Measurements from ENCODE around the gene APELA. TPM values are rescaled to one million over a fixed set of nuclear protein-coding genes. Genes with fewer than 3 reads are reported as not detected.
"Not testable (repeated sequence)": the region's sequence is repeated elsewhere in the genome, so short reads cannot be mapped to it uniquely, and the experiment has no call there.

APELA gene
- total RNA-seq, 2 donors from 2014 or later = not detected

DNA sequence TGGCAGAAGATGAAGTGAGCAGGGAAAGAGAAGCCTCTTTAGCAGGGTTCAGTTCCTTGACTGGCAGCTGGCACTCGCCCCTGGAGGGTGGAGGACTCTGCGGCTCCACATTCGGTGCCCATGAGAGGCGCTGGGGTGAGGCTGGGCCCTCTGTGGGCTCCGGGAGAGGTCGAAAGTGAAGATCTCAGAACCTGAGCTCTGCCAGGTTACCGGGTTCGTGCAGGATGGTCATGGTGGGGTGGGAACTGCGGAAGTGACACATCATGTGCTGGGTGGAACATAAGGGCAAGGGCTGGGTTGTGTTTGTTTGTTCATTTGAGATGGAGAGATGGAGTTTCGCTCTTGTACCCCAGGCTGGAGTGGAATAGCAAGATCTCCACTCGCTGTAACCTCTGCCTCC lies 56.3 kb downstream of the APELA start:
- Mint-ChIP-seq H3K9me3 (no peaks in the 10 kb centered on the region), H3K36me3 (ENCODE audit: insufficient read depth in 2 of 2) (no peaks in the 10 kb centered on the region), H3K4me1 (ENCODE audit: low read depth) (no peaks in the 10 kb centered on the region), H3K27ac (no peak overlapping the region), H3K27me3 (ENCODE audit: low read depth) (peaks cover 6% of the 10 kb centered on the region), H3K4me3 (no peak overlapping the region)
- no peak for ATAC-seq (replicated peaks in 1 of 2)
- no peak for DNase-seq

DNA sequence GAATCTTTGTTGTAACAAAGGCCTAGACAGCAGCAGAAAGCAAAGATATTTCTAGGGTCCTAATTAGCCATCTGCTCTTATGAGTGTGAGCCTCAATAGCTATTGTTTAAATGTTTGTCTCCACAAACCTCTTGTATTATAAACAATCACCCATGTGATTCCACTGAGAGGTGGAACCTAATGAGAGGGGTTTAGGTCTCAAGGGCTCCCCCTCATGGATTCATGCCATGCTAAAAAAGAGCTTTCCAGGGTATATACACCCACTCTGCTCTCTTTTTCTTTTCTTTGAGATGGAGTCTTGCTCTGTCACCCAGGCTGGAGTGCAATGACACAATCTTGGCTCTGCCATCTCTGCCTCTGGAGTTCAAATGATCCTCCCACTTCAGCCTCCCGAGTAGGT lies 58.4 kb downstream of the APELA start:
- Mint-ChIP-seq H3K4me1 (ENCODE audit: low read depth) (no peaks in the 10 kb centered on the region), H3K27ac (no peak overlapping the region), H3K9me3 (no peaks in the 10 kb centered on the region), H3K4me3 (no peak overlapping the region), H3K36me3 (ENCODE audit: insufficient read depth in 2 of 2) (no peaks in the 10 kb centered on the region), H3K27me3 (ENCODE audit: low read depth) (peaks cover 6% of the 10 kb centered on the region)
- ATAC-seq (replicated peaks in 1 of 2) (no peak), DNase-seq (no peak)

DNA sequence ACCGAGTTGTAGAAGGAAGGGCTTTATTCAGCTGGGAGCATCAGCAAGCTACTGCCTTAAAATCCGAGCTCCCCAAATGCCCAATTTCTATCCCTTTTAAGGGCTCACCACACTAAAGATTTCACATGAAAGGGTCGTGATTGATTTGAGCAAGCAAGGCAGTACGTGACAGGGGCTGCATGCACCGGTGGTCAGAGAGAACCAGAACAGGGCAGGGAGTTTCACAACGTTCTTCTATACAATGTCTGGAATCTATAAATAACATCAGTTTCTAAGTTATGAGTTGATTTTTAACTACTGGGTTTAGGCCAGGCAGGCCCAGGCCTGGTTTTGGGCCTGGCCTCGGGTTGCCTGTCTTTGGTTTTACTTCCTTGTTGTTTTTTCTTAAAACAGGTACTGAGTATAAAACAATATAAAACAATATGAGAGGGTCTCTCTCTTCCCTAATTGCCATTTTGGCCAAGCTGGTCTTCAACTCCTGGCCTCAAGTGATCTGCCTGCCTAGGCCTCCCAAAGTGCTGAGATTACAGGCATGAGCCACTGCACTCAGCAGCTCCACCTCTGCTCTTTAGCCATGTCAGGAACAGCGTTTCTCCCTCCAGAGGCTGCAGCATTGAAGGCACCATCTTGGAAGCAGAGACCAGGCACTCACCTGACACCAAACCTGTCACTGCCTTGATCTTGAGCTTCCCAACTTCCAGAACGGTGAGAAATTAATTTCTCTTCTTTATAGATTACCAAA lies 59.1 kb downstream of the APELA start:
- H3K9me3 Mint-ChIP-seq; ATAC-seq (replicated peaks in 1 of 2); H3K4me1 Mint-ChIP-seq (ENCODE audit: low read depth); H3K36me3 Mint-ChIP-seq (ENCODE audit: insufficient read depth in 2 of 2); DNase-seq; H3K27ac Mint-ChIP-seq; H3K4me3 Mint-ChIP-seq; H3K27me3 Mint-ChIP-seq (ENCODE audit: low read depth): not testable (repeated sequence)

DNA sequence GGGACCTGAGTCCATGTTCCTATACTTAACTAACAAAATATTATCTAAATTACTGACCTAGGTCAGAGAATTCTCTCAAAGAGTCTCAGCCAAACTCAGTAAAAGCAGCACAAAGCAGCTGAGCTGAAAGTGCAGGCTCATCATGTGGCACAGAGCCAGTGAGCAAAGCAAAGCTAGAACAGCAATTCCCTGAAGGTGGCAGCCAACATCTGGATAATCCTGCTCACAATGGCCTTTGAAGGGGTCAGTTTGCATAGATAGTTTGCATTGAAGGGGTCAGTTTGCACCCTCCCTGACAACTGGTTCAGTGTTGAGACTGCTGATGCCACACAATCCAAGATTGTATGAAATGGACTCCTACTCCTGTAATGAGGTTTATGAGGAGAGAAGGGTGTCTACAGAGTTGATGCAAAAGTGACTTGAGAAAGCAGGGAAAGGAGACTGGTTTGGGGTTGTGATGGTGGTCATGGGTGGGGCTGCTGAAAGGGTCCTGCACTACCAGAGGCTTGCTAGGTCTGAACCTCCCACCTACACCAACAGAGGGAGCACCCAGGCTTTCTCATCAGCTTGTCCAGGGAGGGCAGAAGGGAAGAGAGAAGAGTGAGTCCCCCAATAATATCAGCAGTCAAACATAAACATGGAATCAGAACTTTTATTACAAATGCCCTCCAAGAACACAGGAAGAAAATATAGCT lies 60.7 kb downstream of the APELA start:
- Mint-ChIP-seq H3K4me3 (no peak overlapping the region), H3K9me3 (no peaks in the 10 kb centered on the region), H3K4me1 (ENCODE audit: low read depth) (no peaks in the 10 kb centered on the region), H3K27ac (no peak overlapping the region), H3K36me3 (ENCODE audit: insufficient read depth in 2 of 2) (no peaks in the 10 kb centered on the region), H3K27me3 (ENCODE audit: low read depth) (peaks cover 6% of the 10 kb centered on the region)
- ATAC-seq (replicated peaks in 1 of 2) (peak in 1 of 2 donors; percentile 25), DNase-seq (no peak)

DNA sequence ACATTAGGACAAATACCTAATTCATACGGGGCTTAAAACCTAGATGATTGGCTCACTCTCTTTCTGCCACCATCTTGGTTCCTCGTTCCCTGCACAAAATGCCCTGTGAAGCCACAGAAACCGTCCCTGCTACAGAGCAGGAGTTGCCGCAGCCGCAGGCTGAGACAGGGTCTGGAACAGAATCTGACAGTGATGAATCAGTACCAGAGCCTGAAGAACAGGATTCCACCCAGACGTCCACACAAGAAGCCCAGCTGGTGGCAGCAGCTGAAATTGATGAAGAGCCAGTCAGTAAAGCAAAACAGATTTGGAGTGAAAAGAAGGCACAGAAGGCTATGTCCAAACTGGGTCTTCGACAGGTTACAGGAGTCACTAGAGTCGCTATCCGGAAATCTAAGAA lies 66.2 kb downstream of the APELA start:
- no peaks in the 10 kb centered on the region for H3K4me1 Mint-ChIP-seq (ENCODE audit: low read depth)

DNA sequence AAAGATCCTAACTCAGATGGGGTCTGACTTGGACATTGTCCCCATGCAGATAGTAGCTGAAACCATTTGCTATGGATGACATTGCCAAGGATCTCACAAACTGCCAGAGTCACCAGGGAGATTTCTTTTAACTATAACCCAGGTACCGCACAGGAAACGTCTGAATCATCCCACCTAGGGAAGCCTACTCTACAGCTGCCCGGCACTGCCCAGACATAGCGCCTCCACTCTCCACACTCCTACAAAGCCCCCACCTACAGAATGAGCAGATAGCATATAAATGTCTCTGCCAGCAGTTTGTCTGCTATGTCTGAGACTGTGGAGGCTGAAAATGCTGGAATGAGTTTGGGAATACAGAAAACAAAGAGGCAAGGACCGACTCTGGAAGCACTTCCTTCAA lies 68.2 kb downstream of the APELA start:
- Mint-ChIP-seq H3K9me3 (no peaks in the 10 kb centered on the region), H3K27me3 (ENCODE audit: low read depth) (peaks cover 30% of the 10 kb centered on the region), H3K4me3 (no peak overlapping the region), H3K36me3 (ENCODE audit: insufficient read depth in 2 of 2) (no peaks in the 10 kb centered on the region), H3K27ac (no peak overlapping the region), H3K4me1 (ENCODE audit: low read depth) (no peaks in the 10 kb centered on the region)
- DNase-seq = no peak
- ATAC-seq (replicated peaks in 1 of 2) = no peak

More for the DNA sequence above, 66.2 kb downstream of the APELA start:
- ATAC-seq (replicated peaks in 1 of 2) (no peak), DNase-seq (no peak)
- Mint-ChIP-seq H3K4me3 (no peak overlapping the region), H3K27ac (no peak overlapping the region), H3K9me3 (no peaks in the 10 kb centered on the region), H3K36me3 (ENCODE audit: insufficient read depth in 2 of 2) (no peaks in the 10 kb centered on the region), H3K27me3 (ENCODE audit: low read depth) (peaks cover 18% of the 10 kb centered on the region)

DNA sequence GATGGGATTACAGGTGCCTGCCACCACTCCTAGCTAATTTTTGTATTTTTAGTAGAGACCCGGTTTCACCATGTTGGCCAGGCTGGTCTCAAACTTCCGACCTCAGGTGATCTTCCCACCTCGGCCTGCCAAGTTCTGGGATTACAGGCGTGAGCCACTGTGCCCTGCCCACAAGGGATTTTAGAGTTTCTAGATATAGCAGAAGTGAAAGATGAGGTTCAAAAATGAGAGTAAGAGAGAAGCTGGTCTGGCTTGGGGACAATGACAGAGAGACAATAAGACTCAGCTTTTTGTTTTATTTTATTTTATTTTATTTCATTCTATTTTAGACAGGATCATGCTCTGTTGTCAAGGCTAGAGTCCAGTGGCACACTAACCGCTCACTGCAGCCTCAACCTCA lies 69.8 kb downstream of the APELA start:
- DNase-seq (no peak), ATAC-seq (replicated peaks in 1 of 2) (no peak)
- Mint-ChIP-seq H3K36me3 (ENCODE audit: insufficient read depth in 2 of 2) (no peaks in the 10 kb centered on the region), H3K9me3 (no peaks in the 10 kb centered on the region), H3K27me3 (ENCODE audit: low read depth) (peaks cover 40% of the 10 kb centered on the region), H3K4me3 (no peak overlapping the region), H3K27ac (no peak overlapping the region), H3K4me1 (ENCODE audit: low read depth) (no peaks in the 10 kb centered on the region)

Other genes with a start within 250 kb of the APELA start
- gene SMIM31, start 123.0 kb upstream of the APELA start, total RNA-seq = not detected
- 1 to 10 TPM; 1.2 to 1.8 TPM for gene TRIM61, start 100.5 kb downstream of the APELA start, total RNA-seq
- gene TRIM60, start 154.8 kb downstream of the APELA start, total RNA-seq = not detected
- gene TRIM75, start 176.7 kb downstream of the APELA start, total RNA-seq = not detected
- 10 to 100 TPM; 10.2 to 14.4 TPM for gene TMEM192, start 235.7 kb downstream of the APELA start, total RNA-seq